Stimulated activated CD8-positive, alpha-beta memory T cell treated with anti-CD3 and anti-CD28 coated beads, Interleukin-12 subunit alpha, Interleukin-12 subunit beta, amount 100 ng/mL, for 1 hour (primary cell): ENCODE results near the gene HAL.

Experiments used
- DNase-seq: peaks from one replicate; pipeline ENCODE4 v3.0.0-alpha.2; 2020; ENCODE audit warnings: low read depth

HAL gene

DNA sequence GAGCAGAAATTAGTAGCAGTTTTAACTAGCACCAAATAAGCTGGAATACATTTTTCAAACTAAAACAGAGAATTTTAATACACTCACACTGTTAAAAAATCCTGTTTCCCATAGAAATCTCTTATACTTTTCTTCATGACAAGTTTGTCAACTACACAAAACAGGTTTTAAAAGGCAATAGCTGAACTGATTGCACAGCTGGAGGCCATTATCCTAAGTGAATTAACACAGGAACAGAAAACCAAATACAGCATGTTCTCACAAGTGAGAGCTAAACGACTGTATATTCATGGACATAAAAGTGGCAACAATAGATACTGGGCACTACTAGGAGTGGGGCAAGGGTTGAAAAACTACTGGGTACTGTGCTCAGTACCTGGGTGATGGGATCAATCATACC, 11.6 kb upstream of the HAL start:
- DNase-seq = no peak

DNA sequence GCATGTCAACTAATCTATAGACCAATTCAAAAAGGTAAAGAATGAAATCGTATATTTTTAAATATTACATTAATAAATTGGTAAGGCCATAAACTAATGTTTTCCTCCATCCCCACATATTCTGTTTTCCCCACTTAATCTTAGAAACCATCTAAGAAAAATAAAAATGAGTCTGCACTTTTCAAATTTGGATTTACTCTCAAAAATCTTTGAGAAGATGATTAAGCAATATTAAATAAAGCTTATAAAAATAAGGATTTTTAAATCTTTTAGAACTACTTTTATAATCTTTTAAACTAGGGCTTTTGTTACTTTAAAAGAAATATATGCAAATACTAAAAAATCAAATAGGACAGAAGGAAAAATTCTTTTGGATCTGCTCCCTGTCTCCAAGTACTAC, 10.6 kb upstream of the HAL start:
- no peak for DNase-seq

DNA sequence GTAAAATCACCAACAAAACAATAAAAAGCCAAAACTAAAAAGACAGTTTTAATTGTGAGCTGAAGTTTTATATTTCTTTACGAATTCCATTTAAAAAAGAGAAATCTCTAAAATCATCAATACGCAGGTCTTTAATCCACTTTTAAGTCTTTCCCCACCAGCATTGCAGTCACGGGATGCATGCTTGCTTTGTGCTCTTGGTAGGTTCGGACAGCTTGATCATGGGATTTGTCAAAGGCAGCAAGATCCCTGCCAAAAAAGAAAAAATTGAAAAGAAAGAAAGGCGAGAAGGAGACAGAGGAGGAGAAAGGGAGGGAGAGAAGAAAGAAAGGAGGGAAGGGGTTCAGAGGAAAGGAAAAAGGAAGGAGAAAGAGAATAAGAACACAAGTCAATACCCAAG, 4.7 kb upstream of the HAL start:
- DNase-seq = no peak

DNA sequence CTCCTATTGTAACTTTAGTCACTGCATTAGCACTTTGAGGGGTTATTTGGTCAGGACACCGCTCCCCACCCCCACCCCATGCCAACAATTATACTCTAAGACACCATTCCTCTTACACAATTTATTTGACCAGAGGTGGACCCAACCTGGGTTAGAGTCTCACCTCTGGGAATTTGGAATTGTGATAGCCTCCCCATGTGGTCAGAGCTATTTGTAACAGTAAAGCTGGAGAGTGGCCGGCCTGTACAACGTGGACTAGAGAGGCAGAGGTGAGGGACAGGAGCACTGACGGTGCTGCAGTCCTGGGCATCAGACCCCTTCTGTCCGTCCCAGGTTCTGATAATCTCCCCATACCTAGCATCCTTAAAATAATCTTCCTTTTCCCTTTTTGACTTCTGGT, 3.3 kb upstream of the HAL start:
- DNase-seq = no peak

DNA sequence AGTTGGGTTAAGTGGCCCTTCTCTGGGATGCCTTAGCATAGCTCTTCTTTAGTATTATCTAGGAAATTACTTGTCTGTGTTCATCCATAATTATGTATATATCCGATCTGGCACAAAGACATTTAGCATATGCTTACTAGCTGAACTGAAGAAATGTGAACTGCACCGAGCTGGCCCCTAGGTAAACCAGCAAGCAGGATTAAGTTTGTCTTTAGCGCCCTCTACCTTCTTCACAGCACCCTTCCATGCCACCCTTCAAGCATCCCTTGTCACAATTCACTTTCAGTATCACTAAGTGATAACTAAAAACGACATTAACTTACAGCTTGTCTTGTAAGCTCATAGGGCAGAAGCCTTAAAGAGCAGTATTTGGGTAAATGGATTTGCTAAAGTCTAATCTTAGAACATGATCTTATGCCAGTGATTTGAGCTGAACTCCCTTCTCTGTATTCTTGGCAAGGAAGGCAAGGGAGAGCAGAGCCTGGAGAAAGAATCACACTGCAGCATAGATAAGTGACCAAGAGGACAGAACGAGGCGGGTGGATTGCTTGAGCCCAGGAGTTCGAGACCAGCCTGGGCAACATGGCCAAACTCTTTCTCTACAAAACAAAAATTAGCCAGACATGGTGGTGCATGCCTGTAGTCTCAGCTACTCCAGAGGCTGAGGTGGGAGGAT, 2.6 kb upstream of the HAL start:
- peak; percentile 26 for DNase-seq

DNA sequence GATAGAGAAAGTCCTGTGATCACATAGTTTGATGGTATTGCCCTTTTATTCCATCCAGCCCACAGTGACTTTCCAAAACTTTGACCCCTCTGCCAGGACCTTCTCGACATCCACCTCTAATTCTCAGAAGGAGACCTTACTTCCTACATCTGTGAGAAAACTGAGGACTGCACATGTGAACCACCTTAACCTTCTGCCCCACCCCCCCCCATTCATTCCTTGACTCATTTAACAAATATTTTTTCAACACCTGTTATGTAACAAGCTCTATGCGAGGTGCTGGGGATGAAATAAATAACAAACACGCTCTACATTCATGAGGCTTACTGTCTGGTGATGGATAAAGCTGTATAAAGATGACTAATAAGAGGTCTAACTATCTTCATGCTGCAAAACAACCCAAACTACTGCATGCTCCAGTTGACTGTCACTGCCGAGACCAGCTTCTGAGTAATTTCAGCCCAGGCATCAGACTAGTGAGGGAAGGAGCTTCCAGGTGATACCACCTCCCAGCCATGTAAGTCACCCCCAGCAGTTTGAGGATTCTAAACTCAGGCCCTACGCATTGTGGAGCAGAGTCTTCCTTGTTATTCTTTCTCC, 1.9 kb upstream of the HAL start:
- no peak for DNase-seq

DNA sequence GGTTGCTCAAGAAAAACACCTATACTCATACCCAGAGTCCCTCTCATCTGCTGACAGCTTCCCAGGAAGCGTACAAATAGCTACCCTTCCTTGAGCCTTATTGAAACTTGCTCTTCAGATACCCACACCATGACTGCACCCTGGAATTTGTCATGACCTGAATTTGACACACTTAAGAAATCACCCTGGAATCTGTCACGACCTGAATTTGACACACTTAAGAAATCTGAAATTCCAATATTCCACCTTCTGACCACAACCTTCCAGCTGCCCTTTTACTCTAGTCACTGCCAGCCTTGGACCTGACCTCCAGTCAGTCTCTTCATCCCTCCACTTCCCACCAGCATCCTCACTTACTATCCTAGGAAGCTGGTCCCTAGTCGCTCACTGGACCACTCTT, 1.1 kb upstream of the HAL start:
- DNase-seq = no peak

DNA sequence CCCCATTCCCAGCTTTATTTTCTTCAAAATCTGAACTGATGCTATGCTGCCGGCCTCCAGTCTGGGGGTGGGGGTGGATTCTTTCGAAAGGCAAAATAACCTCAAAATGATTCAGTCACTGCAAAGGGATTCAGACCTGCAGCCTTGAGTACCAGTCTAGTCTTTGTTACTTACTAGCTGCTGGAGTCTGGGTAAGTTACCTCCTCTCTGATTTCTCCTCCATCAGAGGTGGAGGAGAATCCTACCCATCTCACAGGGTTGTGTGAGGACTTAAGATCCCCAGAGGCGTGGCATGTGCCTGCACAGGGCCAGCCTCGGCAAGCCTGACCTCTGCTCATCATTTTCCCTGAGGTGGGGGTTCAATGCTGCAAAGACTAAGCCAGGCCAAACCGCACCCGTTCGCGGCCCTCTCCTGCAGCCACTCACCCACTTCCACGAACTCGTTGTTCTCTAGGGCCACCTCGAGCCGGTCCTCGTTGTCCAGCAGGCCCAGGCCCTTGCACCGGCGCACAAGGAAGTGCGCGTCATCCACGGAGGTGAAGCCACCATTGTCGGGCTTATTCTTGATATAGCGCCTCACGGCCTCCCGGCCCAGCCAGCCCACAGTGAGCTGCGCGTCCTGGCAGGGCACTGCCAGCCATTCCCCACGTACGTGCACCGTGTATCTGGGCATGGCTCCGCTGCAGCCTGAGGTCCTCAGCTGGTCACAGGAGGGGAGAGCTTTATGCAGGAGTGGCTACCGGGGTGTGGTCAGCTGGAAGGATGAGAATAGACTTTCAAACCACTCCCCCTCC, 709 bp downstream of the HAL start:
- no peak for DNase-seq

DNA sequence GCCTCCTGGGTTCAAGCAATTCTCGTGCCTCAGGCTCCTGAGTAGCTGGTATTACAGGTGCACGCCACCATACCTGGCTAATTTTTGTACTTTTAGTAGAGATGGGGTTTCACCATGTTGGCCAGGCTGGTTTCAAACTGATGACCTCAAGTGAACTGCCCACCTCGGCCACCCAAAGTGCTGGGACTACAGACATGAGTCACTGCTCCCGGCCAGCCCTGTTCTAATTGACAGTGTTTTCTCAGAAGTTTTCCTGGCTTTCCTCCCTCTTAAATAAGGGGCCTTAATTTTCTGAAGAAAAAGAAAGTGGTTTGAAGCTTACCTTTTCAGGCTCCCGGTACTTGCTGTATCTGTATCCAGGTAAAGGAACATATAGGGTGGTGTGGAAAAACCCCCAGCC, 1.7 kb downstream of the HAL start:
- DNase-seq = no peak

DNA sequence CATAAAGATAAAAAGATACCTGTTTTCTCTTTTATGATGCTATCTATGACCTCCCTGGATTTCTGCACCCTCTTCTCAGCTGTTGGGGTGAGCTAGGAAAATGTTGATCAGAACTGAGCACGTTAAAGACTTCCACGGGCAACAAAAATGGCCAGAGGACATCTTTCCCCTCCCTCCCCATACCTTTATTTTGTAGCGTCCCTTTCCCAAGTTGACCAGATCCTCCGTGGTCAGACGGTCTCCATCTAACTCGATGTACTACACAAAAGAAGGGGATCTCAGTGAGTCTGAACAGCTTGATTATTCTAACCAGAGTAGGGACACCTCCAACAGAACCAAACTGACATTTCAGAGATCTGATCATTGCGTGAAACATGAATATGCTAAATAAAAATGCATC, 2.2 kb downstream of the HAL start:
- no peak for DNase-seq

DNA sequence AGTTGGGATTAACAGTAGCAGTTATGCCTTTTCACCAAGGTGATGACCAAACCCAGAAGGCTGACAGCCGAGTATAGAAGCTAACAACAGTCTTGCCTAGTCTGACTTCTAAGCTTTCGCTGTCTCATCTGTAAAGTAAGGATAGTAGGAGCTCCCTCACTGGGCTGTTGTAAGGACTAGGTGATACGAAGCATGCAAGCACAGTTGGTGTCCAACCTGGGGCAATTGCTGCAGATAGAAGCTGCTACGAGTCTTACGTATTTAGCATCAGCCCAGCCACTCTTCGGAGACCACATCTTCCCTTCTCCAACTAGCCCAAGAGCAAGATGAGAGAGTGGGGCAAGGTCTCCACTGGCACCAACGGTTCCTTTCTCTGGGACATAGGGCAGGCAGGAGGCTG, 6.0 kb downstream of the HAL start:
- DNase-seq = no peak

DNA sequence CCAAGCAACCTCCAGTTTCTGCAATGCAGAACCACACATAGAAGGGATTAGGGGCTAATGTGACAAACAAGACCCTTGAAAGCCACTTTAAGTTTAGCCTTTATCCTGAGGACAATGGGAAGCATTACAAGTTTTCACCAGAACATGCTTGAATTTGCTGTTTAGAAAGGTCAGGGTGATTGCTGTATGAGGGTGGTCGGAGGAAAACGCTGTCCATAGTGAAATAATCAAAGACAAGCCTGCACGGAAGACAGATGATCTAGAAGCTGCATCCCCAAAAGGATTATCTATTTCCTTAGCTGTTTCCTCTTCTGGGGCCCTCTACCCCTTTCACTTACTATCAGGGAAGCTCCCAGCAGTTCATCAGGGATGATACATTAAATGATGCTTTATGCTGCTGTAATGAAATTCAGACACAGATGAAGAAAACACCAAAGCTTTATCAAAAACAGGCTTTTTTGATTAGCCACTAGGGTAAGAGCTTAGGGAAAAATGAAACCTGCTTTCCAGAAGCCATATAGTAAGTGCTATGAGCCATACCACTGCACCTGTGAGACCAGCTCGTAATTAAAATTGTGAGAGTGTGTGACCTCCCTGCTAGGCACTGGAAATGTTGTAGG, 6.5 kb downstream of the HAL start:
- no peak for DNase-seq

DNA sequence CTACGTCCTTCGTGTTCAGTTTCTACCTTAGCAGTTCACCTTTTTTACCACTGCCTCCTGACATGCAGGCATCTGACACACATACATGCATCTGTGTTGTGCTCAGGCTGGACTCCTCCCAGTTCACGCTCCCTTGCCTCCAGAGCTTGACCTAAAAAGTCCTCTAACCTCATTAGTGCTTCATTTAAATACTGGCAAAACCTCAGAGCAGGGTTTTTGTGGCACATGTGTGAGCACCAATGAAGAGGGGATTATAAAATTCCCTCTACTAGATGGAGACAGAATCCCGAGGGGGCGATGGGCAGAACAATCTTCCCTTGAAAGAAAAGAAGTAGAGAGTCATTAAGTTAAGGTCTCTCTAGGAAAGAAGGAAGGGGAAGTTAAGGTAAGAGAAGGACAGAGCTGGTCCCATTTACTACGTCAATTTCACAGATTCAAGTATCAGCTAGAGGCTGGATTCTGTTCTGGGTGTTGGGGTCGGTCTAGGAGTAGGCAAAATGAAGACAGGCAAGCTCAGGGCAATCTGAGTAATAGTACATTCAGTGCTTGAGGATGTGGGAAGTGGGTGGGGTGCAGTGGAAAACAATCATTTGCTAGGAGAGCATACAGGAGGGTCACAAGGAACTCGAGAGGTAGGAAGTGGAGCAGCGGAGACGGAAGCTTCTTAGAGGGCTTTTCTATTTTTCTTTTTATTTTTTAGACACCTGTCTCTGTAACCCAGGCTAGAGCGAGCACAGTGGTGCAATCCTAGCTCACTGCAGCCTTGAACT, 7.5 kb downstream of the HAL start:
- DNase-seq = no peak

DNA sequence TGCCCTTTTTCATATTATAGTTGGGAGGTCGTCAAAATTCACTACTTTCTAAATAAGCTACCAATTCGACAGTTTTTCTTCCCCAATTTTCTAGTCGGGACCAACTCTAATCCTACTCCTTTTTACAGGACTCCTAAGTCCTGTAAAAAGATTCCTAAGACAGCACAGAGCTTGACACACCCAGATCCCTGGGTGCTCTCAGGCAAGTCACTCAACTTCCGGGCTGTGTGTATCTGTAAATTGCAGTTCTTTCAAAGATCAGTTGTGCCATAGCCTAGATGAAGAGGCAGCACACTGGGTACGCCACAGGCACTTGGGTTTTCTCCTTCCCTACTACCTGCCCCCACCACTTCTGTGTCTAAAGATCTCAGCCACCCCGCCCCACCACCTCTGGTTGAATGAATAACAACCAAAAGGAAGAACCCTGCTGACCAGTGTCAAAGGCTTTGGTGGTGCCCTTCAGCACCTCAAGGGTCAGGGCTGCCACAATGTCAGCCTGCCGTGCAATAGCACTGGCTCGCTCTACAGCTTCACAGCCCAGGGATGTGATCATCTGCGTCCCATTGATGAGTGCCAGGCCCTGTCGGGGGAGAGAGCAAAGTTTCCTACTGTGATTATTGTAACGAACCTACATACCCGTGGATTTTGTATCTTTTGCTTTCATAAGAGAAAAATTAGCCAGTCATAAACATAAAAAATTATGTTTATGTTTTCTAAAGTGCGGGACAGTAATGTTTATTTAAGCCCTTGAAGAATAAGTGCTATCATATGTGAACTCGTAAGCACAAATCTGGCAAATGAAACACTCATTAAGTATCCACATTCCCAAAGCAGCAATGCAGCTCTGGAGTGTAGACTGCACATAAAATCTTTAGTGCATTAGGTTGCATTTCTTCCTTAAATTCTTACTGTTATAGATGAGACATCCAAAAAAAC, 9.2 kb downstream of the HAL start:
- DNase-seq = no peak

DNA sequence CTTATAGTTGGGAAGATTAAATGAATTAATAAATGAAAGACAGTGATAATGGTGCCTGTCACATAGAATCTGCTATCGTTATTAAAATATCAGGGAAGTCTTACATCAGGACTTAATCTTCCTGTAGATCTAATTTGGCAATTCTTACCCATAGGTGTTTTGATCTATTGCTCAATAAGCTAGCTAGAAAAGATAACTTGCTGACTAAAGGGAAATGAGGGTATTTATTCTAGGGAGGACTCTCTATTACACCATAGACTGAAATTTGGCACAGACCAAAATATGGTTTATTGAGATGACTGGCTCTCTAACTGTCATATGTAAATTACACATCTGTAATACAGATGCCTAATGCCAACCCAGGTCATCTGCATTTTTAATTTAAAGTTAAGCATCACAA, 11.5 kb downstream of the HAL start:
- DNase-seq = no peak

DNA sequence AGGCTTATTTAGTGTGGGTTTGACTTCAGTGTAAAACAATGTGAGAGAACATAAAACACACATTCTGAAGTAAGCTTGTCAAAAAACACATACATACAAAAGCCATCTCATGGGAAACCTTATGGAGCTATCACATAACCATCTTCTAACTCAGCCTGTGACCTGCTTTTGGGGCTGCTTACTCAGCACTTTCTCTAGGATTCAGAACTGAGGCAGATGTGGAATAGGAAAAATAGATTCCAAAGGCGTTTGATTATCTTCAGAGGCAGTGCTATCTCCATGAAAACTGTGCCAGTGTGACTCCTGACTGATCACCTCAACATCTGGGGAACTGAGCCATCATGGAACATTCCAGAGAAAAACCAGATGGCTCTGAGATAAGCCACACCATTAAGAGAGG, 13.5 kb downstream of the HAL start:
- no peak for DNase-seq

DNA sequence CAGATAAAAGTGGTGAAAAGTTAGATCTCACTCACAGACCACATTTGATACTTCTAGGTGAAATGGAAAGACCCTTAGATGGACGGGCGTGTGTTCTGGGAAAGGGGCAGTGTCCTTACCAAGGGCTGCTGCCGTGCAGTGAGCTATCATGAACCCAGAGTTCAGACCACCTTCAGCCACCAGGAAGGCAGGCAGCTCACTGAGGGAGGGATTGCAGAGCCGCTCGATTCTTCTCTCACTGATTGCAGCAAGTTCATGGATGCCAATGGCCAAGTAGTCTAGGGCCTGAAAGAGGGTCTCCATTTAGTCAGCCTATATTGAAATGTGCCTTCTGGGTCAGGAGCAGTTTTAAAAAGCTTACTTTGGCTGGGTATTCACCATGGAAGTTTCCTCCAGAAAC, 15.7 kb downstream of the HAL start:
- DNase-seq = no peak

DNA sequence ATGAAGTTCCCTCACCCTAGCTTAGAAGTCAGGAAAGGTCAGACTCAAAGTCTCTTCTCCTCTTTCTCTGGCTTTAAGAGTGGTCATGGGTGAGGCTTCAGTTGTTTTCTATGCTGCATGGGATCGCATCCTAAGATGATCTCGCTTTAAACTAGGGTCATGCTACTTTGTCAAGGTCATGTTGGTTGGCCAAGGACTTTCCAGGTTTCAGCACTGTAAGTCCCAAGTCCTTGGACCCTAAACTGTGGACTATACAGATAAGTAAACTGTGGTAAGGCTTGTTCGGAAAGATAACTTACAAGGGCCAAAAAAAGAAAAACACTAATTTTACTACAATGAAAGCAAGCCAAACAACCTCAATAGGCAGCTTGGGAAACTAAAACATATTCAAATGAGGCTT, 17.4 kb downstream of the HAL start:
- no peak for DNase-seq

DNA sequence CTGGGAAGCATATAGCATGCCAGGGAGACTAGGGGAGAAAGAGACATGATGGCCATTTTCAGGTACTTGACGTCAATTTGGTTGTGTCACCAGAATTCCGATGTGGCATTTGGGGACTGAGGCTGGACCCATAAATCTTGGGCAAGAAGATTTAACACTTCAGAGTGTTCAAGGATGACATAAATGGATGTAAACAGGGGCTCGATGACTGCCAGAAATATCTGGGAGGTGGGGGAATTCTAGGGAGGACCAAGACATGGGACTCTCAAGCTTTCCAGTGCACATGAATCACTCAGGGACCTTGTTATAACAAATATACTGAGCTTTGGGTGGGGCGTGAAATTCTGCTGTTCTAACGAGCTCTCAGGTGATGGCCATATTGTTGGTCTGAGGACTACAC, 17.8 kb downstream of the HAL start:
- DNase-seq = no peak

DNA sequence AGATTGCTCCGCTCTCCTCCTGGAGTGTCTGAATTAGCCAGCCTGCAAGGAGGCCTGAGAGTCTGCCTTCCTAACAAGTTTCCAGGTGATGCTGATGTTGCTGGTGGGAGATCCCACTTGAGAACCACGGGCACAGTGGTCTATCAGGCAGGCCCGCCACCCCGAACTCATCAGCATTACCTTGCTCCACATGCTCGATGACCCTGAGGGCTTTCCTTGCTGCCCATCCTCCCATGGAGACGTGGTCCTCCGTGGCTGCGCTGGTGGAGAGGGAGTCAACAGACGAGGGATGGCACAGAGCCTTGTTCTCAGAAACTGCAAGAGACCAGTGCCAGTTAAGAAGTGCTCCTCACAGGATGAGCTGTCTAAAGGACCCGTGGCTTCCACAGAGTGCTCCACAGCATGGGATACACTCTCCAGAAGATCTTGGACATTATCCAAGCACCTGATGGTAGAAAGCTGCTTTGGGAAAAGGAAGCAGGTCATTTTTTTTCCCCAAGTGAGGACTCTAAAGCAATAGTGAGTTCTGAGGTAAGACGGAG, 18.3 kb downstream of the HAL start:
- DNase-seq = no peak

DNA sequence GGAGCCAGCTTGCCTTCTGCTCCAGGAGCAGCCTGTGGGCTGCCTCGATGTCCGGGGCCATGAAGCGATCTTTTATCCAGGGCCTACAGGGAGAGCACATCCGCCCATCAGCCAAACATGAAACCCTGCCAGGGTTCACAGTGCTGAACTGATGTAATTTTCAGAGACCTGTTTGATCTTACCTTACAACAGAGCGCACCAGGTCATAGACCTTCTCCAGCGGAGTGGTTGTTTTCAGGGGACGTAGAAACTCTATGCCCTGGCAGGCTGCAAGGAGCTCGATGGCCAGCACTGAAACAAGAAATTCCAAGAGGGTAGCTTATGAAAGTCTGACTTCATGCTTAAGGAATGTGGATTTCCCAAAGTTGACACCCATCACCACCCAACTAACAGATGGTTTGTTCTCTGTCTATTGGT, 19.7 kb downstream of the HAL start:
- no peak for DNase-seq
